Limb (tissue), 2 donors: ENCODE results near the gene PTPRE.

ENCODE experiments used
- DNase-seq, 2 donors: peaks; one replicate each; pipeline ENCODE4 v3.0.0-alpha.2; 2016; ENCODE audit errors: extremely low spot score in 2 of 2

Gene PTPRE

GRCh38 chr10:127882391-127882790, 24.5 kb upstream of the PTPRE start:
- no peak for DNase-seq

DNA sequence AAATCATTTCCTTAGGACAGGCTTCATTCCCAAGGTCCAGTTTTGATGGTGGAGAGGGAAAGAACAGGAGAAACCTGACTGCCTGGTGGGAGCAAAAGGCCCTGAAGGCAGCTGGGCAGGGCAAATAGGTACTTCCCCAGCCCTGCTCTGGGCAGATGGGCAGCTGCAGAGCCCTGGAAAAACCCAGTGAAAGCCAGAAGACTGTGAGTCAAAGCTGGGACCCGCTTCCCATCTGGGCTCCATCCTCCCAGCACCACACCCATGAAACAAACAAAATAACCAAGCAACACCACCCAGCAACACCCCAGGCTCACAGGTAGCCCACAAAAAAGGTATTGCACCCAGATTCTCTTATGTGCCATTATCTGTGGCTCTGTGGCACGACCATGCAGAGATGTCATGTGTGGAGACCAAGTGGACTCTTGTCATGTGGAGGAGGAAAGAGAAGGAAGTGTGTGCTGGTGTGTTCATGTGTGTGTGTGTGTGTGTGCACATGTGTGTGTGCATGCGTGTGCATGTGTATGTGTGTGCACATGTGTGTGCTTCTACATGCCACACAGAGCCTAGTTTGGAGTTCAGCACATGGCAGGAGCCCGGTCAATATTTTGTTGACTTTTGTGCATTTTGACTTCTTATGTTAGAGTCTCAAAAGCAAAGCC, 24.0 kb upstream of the PTPRE start:
- DNase-seq, result no peak

DNA sequence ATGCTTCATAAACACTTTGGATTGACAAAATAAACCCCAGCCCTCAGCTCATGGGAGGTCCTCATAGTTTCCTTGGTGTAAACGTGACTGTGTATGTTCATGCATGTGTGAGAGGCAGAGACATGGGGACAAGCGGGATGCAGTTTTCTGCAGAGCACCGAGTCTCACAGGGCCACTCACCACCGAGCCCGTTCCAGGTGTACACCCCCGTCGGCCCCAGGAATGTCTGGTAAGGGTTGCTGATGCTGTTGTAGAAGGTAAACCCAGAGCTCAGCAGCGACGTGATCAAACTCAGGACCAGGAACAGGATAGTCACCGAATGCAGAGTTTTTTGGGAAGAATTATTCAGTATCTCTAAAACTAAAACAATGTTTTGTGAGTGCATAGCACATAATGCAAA, 23.4 kb upstream of the PTPRE start:
- no peak for DNase-seq

- no peak for DNase-seq
These were observed 22.4 kb upstream of the PTPRE start for GRCh38 chr10:127884501-127884900.

GRCh38 chr10:127886371-127887051, 20.4 kb upstream of the PTPRE start:
- no peak for DNase-seq

DNA sequence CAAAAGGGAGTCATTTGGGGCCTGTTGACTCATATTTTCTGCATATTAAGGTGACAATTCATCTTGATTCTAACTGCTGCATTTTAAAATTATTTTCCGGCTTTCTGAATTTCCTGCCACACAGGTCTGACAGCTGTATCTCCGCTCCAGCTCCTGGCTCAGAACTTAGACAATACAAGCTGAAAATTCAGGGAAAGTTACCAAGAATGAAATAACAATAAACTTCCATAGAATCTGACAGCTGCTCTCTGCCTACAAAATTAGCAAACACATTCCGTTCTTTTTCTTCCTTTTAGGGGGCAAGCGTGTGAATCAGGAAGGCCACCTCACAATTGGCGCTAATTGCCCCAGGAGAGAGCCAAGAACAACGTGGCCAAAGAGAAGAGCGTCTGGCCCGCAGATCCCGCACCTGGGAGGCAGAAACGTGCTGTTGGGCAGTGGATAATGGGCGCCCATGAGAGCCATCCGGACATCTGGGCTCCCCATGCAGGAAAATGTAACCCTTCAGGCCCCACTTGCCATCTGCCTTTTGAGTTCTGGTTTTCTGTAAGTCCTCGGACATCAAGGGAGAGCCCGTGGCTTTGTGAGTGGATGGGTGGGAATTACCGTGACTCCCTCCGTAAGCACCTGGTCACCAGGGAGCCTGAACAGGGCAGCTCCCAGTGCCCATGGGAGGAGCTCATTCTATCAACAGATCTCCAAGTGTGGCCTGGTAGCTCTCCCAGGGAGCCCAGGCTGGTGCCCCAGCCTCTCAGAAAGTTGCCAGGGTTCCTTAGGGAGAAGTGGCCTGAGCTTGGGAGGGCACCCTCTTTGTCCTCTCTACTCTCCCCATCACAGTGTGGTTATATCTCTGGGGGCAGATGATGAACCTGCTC, 19.1 kb upstream of the PTPRE start:
- no peak for DNase-seq

- DNase-seq, result no peak
These were observed 18.2 kb upstream of the PTPRE start for GRCh38 chr10:127888521-127889312.

DNA sequence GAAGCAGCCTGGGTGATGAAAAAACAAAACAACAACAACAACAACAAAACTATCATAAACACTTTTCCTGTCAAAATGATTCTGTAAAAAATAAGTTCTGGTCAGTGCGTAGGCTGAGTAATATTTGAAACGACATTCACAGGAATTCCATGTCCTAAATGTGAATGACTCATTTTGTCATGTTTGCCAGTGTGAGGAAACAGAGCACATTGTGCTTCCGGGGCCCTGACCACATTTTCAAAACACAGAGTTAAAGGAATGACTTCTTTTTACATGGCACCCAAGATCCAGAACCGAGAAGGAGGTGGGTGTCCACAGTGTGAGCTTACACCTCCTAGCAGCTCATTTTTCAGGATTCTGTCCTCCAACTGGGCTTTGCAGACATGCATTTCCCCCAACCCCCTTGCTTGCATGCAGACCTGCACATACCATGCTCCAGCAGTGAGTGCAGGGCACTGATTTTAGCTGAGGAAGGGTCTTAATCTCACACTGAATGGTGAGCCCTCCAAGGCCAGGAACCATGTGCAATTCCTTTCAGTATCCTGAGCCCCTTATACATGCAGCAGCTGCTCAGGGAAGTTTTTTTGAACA, 17.2 kb upstream of the PTPRE start:
- DNase-seq, result no peak

DNA sequence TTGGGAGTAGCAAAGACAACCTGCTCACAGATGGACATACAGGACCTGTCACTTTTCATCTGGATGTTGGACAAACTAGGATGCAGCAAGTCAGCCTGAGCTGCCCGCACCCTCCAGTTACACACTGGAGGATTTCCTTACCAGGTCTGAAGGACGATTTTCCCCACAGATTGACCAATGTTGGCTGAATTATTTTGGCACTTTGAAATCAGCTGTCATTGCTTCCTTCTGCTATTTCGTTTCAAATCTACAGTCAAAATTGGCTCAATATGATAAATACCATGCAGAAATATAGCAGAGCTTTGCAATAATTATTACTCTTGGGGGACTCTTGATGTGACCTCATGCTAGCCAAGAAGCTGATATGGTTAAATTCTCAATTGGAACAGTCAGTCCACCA, 16.7 kb upstream of the PTPRE start:
- no peak for DNase-seq

GRCh38 chr10:127890832-127891334, 16.0 kb upstream of the PTPRE start:
- no peak for DNase-seq

GRCh38 chr10:127892743-127893142, 14.2 kb upstream of the PTPRE start, which contains the start of gene CLRN3:
Gene CLRN3 (minus strand): TSS chr10:127892941. CDS start chr10:127892784, 157 bp downstream.
- no peak for DNase-seq

DNA sequence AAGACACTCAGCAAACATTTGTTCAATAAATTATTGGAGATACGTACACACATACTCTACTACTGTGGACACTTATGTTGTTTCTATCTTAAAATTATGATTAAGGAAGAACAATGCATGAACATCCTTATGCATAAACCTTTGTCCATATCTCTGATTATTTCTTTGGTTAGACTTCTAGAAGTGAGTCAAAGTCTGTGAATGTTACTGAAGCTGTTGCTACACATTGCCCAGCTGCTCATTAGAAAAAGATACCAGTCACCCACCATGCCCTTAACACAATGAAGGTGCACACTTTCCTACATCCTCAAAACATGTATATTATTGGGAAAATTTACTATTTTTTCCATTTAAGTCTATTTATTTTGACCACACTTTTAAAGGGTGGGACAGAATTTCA, 12.8 kb upstream of the PTPRE start:
- DNase-seq, result no peak

DNA sequence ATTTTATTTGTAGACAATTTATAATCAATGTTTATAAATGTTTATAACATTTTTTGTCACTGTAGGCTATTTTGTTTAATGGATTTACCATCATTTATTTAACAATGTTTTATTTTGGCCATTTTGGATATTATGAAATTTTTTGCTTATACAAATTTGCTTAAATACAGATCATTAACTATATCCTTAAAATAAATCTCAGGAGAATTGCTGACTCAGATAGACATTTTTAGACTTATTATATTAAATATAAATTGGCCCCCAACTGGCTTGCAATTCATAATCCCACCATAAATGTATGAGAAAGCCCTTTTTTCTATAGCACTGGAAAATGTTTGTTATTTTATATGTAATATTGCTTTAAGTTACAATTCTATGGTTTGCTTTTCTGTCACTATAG, 10.3 kb upstream of the PTPRE start:
- no peak for DNase-seq

DNA sequence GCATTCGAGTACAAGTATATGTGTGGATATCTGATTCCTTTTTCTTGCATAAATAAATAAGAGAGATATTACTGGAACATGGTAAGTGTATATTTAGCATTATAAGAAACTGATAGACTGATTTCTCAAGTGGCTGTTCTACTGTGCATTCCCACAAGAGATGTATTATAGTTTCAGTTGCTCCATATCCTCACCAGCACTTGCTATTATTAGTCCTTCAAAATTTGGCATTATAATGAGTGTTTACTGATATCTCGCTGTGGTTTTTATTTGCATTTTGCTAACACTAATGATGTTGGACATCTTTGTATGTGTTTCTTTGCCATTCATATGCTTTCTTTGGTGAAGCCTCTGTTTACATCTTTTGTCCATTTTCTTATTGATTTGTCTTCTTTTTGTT, 9.7 kb upstream of the PTPRE start:
- no peak for DNase-seq

DNA sequence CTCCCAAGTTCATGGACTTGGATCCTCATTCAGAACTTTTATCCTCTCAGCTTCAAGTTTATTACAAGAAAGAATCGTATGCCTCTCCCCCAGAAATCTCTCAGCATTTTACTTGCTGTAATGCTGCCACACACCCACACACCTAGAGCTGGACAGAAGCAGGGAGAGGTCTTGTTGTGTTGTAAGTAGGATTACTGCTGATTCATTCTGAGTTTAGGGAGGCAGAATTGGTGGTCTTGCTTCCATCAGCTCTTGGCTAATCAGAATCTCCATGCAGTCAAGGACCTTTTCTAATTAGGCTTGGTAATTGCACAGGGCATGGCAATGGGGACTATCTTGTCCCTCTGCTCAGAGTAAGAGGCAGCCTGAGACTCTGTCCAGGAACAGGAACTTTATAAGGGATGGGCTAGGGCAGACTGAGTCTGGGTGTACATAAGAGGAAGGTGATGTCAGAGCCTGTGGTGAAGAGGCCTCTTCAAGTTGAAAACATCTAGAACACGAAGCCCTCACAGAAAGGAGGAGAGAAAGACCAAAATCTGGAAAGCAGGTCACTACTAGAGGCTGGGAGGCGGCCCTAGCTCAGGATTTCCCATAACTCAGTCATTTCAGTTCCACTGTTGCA, 7.0 kb upstream of the PTPRE start:
- no peak for DNase-seq

GRCh38 chr10:127903789-127904188, 3.1 kb upstream of the PTPRE start:
- peak in 1 of 2 donors; percentile 2 for DNase-seq

DNA sequence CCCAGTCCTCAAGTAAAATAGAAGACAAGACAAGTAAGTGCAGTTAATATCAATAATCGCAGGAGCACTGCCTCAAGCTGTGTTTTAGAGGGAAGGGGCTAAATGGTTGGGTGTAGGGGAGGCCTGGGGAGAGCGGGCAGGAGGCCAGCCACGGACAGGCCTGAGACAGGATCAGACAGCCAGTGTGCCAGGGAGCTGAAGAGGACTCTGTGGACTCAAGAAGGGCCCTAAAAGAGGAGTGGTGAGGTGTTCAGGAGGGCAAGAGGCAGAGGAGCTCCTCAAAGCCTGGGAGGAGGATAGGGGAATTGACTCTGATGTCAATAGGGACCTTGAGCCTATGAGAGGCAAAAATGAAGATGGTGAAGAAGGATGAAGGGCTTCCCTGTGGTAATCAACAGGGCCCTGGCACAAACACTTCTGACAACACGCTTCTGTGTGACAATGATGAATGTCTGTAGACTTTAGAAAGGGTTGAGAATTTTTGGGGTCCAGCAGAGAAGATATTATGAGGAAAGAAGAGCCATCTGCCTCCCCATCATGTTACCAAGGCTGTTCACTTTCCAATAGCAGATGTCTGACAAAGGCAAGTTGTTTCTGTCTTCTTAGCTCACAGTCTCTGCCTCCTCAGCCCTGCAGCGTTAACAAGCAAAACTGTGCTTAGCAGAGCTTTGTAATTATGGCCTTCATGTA, 2.4 kb upstream of the PTPRE start:
- DNase-seq, result peak in 1 of 2 donors; percentile 13

- DNase-seq, result peak in 1 of 2 donors; percentile 13
These were observed 1.7 kb upstream of the PTPRE start for GRCh38 chr10:127905001-127905847.

GRCh38 chr10:127905848-127906261, 1.0 kb upstream of the PTPRE start:
- no peak for DNase-seq
